Nephron progenitor cell (in vitro differentiated cells): ENCODE results near the gene PHTF1.

Experiments
- DNase-seq: peaks from one replicate; pipeline ENCODE4 v3.0.0; 2021
- H3K27ac Mint-ChIP-seq: 2 replicates; pipeline ENCODE4 v1.8.0; 2021; ENCODE audit warnings: mild to moderate bottlenecking, moderate library complexity, mixed read lengths
- H3K27me3 Mint-ChIP-seq: 2 replicates; pipeline ENCODE4 v1.8.0; 2021; ENCODE audit warnings: mild to moderate bottlenecking, low read depth, mixed read lengths; ENCODE audit not compliant: poor library complexity
- H3K36me3 Mint-ChIP-seq: 2 replicates; pipeline ENCODE4 v1.8.0; 2021; ENCODE audit warnings: low read depth, mixed read lengths
- H3K4me1 Mint-ChIP-seq: 2 replicates; pipeline ENCODE4 v1.8.0; 2021; ENCODE audit warnings: mixed read lengths
- H3K4me3 Mint-ChIP-seq: 2 replicates; pipeline ENCODE4 v1.8.0; 2021; ENCODE audit warnings: mild to moderate bottlenecking, moderate library complexity, mixed read lengths
- H3K9me3 Mint-ChIP-seq: 2 replicates; pipeline ENCODE4 v1.8.0; 2021; ENCODE audit warnings: mild to moderate bottlenecking, moderate library complexity, mixed read lengths
- TF ChIP-seq, protein P1 (sequence below): fragments of 200-600 bp; sonication (generic); IDR thresholded peaks from 2 replicates; pipeline ENCODE4 v1.5.0; 2021; ENCODE audit warnings: antibody characterized with exemption

Gene PHTF1

DNA sequence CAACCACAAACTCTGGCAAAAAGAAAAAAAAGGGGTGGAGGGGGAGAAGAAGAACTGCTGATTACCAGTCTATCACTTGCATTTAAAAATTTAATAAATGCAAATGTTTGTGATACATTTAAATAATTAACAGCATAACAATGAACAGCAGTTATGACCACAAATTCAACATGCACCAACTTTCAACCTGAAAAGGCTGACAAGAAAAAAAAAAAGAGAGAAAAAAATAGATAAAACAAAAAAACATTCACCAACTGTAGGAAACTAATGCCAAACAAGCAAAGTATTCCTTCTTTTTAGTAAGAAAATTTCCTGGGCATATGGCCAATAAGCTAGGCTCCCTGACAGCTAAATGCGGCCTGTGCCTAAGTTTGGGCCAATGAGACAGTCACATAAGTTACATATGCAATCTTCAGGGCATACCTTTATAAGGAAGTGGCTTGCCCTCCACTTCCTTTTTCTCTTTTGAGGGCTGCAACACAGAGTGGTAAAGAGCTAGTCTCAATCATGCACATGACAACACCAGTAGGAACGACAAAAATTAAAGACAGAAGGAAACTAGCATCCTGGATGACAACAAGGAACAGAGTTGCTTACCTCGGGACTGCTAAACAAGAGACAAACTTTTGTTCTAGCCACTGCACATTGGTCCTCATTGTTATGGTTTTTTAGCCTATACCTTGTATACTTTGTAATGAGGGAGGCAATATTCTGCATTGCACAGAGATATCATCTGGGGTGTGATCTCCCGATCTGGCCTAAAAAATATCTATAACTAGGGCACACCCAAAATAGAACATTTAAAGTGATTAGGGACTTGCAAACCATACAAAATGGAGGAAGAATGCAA lies 24.2 kb upstream of the PHTF1 start:
- Mint-ChIP-seq H3K27me3 (no peaks in the 10 kb centered on the region), H3K36me3 (peaks cover 39% of the 10 kb centered on the region), H3K9me3 (peaks cover 3% of the 10 kb centered on the region), H3K4me3 (no peak overlapping the region), H3K4me1 (peaks cover 17% of the 10 kb centered on the region), H3K27ac (no peak overlapping the region)
- DNase-seq: no peak
- TF ChIP-seq, protein P1, sequence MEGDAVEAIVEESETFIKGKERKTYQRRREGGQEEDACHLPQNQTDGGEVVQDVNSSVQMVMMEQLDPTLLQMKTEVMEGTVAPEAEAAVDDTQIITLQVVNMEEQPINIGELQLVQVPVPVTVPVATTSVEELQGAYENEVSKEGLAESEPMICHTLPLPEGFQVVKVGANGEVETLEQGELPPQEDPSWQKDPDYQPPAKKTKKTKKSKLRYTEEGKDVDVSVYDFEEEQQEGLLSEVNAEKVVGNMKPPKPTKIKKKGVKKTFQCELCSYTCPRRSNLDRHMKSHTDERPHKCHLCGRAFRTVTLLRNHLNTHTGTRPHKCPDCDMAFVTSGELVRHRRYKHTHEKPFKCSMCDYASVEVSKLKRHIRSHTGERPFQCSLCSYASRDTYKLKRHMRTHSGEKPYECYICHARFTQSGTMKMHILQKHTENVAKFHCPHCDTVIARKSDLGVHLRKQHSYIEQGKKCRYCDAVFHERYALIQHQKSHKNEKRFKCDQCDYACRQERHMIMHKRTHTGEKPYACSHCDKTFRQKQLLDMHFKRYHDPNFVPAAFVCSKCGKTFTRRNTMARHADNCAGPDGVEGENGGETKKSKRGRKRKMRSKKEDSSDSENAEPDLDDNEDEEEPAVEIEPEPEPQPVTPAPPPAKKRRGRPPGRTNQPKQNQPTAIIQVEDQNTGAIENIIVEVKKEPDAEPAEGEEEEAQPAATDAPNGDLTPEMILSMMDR: no peak

DNA sequence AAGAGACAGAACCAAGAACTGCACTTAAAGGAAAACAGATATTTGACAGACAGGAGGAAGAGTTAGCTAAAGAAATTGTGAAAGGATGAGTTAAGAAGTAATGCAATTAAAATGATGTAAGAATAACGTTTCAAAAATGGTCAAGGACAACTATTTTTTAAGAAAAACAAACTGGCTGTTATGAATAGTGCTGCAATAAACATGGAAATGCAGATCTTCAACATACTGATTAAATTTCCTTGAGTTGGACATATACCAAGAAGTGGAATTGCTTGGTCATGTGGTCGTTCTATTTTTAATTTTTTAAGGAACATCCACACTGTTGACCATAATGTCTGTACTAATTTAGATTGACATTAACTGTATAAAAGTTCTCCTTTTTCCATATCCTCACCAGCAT lies 23.1 kb upstream of the PHTF1 start:
- Mint-ChIP-seq H3K9me3 (peaks cover 3% of the 10 kb centered on the region), H3K4me1 (peaks cover 17% of the 10 kb centered on the region)
- TF ChIP-seq, protein P1: no peak

DNA sequence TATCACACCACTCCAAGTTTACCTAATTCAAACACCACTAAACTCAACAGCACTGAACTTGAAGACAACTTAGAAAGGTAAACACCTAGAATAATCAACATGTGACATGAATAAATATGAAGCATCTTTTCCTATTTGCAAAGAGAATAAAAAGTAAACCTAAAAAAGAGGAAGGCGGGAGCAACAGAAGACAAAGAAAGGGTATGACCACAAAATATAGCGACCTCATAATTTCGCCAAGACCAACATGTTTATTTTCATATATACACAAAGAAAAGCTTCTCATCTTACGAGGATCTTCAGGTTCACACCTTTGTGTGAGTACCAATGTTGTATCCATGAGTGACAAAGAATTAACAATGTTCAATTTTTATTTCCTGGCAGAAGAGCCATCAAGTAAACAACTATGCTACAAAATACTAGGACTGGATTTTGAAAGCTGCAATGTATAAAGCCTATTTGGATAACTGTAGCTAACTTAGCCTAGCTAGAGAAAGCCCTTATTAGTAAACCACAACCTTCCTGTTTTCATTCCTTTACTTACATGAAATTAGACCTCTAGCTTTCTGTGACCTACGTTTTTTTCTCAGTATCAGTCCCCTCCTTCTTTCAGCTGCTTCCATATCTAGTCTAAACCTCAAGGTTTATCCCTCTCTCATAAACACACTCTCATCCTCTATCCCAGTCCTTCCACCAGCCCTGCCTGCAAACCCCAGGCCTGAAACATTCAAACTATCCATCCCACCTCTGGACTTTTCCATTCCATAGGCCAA lies 21.3 kb upstream of the PHTF1 start:
- Mint-ChIP-seq H3K27ac (no peak overlapping the region), H3K9me3 (peaks cover 3% of the 10 kb centered on the region), H3K4me3 (no peak overlapping the region), H3K36me3 (peaks cover 39% of the 10 kb centered on the region), H3K27me3 (no peaks in the 10 kb centered on the region), H3K4me1 (peaks cover 2% of the 10 kb centered on the region)
- no peak for DNase-seq
- TF ChIP-seq, protein P1: no peak

More for the DNA sequence above, 23.1 kb upstream of the PHTF1 start:
- no peak overlapping the region for H3K4me3 Mint-ChIP-seq
- no peak for DNase-seq
- no peaks in the 10 kb centered on the region for H3K27me3 Mint-ChIP-seq
- no peak overlapping the region for H3K27ac Mint-ChIP-seq
- peaks cover 37% of the 10 kb centered on the region for H3K36me3 Mint-ChIP-seq

DNA sequence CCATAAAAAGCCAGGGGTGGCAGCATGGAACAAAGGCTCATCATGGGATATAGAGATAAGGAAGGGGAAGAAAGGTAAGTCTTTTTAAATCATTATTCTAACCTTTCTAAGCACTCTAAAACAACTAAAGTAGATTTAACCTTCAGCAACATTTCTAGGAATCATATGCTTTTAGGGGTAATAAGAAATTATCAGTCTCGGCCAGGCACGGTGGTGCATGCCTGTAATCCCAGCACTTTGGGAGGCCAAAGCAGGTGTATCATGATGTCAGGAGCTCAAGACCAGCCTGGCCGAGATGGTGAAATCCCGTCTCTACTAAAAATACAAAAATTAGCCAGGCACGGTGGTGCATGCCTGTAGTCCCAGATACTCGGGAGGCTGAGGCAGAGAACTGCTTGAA lies 20.3 kb upstream of the PHTF1 start:
- Mint-ChIP-seq H3K4me1 (no peaks in the 10 kb centered on the region), H3K4me3 (no peak overlapping the region), H3K36me3 (peaks cover 42% of the 10 kb centered on the region), H3K9me3 (peaks cover 3% of the 10 kb centered on the region), H3K27ac (no peak overlapping the region), H3K27me3 (no peaks in the 10 kb centered on the region)
- DNase-seq: no peak
- TF ChIP-seq, protein P1: no peak

DNA sequence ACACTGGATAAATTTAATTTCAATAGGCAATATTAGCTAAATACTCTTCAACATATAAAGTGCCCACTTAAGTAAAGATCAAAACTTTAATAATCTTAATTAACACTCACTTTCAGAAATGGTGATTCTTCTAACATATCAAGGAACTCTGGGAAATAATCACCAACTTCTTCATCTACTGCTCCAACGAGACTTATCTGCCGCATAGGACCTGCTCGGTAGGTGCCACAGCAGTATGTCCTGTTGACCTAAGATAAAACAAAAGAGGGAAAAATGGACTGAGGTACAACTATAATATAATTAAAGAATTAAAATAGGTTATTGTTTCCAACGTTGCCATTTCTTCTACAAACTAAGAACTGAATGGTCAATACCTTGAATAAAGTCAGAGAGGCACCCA lies 18.3 kb upstream of the PHTF1 start:
- H3K27me3 Mint-ChIP-seq: no peaks in the 10 kb centered on the region
- H3K36me3 Mint-ChIP-seq: peaks cover 51% of the 10 kb centered on the region
- no peak overlapping the region for H3K27ac Mint-ChIP-seq
- H3K4me3 Mint-ChIP-seq: no peak overlapping the region
- TF ChIP-seq, protein P1: no peak
- peaks cover 3% of the 10 kb centered on the region for H3K9me3 Mint-ChIP-seq
- DNase-seq: no peak
- no peaks in the 10 kb centered on the region for H3K4me1 Mint-ChIP-seq
